Erythroblast (primary cell): ENCODE measurements around the gene LIPT2.

Source experiments
- DNase-seq, 2 experiments: peaks; one replicate each; lab custom pipeline; 2025; lab: John Stamatoyannopoulos, UW
- GATA1 ChIP-seq: IDR thresholded peaks from 2 replicates; pipeline ENCODE4 v1.6.1; 2011; ENCODE audit warnings: low read depth, mild to moderate bottlenecking, control low read depth, low read length, moderate library complexity
- POLR2A ChIP-seq: IDR thresholded peaks from 2 replicates; pipeline ENCODE4 v1.6.1; 2011; ENCODE audit warnings: mild to moderate bottlenecking, low read length

LIPT2 gene

DNA sequence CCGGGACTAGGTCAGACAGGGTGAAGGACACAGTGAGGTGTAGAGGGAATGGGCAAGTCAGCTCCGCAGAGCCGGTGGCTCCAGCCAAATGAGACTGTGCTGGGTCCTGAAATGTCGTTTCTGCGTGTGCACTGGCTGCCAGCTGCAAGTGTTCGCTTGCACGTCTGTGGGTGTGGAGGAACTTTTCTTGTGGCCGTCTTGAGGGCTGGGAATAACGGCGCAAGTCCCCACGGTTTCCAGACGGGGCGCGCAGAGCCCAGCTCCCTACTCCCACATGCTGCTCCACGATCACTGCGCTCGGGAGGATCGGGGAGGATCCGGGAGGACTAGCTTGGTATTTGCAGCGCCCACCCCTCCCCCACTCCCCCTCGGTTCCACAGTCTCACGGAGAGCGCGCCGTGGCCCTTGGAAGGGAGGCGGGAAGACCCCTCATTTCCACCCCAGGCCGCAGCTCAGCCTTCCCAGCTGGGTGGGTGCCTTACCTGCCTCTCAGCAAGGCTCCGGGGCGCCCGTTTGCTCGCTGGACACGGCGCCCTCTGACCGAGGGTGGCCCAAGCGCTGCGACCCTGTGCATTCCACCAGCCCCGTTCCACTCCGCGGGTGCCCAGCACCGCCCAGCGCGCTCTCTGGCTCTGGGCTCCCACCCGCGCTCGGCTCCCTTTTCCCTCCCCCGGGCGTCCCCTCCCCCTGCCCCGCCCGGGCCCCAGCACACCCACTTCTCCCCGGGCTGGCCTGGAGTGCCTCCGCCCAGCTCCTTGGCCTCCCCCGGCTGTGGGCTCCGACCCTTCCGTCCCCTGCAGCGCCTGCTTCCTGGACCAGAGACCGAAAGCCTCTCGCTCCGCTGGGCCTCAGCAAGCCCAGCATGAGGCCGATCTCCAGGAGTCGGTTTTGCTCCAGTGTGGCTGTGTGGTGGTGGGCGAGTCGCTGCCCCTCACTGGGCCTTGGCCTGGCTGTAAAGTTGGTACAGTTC, 26.3 kb downstream of the LIPT2 start, which contains the start of gene KCNE3:
KCNE3 (minus strand) TSS at position 634 of the 970 bp plus-strand sequence. CDS start 9,986 bp downstream, outside the sequence.
- peak; percentile 63 to 72 for DNase-seq

DNA sequence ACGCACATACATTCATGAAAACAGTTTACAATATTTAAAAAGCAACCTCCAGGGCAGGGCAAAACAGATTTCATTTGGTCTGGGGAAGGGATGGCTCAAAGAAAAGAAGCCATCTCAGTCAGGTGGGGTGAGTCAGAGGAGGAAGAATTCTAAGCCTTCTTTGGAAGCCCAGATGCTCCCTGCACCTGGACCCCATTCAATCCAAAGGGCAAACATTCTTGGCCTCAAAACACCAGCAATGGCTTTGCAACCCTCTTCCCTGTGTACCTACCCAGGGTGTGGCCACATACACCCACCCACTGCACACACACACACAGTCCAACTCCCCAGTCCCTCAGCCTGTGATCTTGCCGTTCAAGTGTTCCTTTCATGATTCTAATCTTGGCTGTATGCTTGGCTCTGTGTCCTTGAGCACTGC, 28.2 kb downstream of the LIPT2 start:
- TF ChIP-seq GATA1 (no peak), POLR2A (no peak)
- DNase-seq = peak; percentile 55 to 65

More for the DNA sequence above, 26.3 kb downstream of the LIPT2 start, which contains the start of gene KCNE3:
- TF ChIP-seq GATA1 = no peak
- peak; percentile 37 for TF ChIP-seq POLR2A

DNA sequence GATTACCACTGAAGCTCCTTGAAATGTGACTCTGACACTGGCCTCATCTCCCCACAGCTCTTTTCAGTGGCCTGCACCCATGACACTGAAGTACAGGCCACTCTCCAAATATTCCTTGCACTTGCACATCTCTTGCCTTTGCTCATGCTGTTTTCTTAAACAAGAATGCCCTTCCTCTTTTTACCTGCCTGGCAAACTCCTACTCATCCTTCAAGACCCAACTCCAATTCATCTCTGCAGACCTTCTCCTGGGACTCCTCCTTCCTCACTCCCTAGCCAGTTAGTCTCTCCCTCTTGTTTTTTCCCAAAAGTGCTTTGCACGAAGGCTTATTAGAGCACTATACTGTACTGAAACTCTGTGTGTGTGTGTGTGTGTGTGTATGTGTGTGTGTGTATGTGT, 28.8 kb downstream of the LIPT2 start:
- TF ChIP-seq GATA1 = no peak
- no peak for TF ChIP-seq POLR2A
- no peak for DNase-seq

GRCh38 chr11:74463216-74463615, 30.3 kb downstream of the LIPT2 start:
- no peak for DNase-seq
- TF ChIP-seq GATA1 (no peak), POLR2A (no peak)

DNA sequence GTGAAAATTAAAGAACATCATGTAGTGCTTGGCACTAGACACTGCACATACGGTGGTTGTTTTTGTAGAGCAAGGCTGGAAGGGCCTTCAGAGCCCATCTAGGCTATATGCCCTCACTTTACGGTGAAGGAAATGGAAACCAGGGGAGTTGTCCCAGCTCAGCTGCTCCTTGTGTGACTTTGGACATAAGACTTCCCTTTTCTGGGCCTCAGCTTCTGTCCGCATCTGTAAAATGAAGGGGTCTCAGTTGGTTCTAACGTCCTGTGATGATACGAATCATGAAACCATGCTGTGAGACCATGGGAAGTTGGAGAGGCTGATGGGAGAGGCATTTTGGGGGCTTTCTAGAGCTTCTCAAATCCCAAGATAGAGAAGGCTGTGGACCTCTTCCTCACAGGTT, 30.9 kb downstream of the LIPT2 start:
- no peak for TF ChIP-seq GATA1
- TF ChIP-seq POLR2A = no peak
- no peak for DNase-seq

- no peak for TF ChIP-seq GATA1
- TF ChIP-seq POLR2A = no peak
- peak; percentile 73 to 74 for DNase-seq
Measured at GRCh38 chr11:74462009-74462408, 31.5 kb downstream of the LIPT2 start.

DNA sequence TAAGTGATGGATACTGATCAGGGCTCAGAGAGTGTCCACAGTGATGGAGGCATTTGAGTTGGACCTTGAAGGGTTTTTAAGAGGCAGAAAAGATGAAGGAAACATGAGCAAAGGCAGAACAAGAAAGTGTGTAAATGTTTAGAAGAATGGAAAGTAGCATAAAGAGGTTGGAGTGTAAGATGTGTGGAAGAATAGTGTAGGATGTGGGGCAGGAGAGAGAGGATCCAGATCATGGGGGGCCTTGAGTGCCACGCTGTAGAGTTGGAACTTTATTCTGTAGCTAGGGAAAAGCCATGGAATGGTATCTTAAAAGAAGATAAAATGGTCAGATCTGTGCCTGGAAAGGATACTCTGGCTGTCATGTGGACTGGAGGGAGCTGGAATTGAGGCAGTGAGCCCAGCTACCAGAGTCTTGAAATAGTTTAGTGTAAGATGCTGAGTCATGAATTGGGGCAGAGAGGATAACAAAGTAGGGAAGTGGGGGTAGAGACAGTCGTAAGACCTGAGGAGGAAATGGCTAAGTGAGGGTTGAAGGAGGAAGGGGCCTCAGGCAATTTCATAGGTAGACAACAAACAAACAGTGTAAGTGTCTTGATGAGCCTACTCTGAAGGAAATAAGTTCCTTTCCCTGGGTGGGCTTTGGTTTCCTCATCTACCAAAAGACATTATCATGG, 32.9 kb downstream of the LIPT2 start:
- peak; percentile 28 for TF ChIP-seq POLR2A
- TF ChIP-seq GATA1 = no peak
- peak; percentile 80 to 81 for DNase-seq

DNA sequence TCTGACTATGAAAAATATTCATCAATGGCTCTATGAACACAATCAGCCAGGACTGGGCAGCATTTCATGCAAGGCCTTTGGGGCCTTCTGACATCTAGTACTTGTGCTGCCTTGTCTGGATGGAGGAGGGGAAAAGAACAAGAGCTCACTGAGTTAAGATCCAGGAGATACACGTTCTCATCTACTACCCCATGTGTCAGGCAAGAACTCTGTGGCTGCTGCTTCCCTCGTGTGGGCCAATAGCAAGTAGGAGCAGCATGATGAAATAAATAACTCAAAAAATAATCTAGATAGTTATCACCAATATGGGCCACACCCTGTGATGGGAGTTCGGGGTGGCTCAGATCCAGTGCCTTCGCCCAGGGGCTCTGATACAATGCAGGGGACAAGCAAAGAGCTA, 33.5 kb downstream of the LIPT2 start:
- DNase-seq = peak; percentile 66 to 85
- TF ChIP-seq POLR2A (no peak), GATA1 (no peak)

- peak; percentile 86 to 95 for DNase-seq
- TF ChIP-seq GATA1 (no peak), POLR2A (peak; percentile 71)
Measured at GRCh38 chr11:74459584-74459983, 33.9 kb downstream of the LIPT2 start.

DNA sequence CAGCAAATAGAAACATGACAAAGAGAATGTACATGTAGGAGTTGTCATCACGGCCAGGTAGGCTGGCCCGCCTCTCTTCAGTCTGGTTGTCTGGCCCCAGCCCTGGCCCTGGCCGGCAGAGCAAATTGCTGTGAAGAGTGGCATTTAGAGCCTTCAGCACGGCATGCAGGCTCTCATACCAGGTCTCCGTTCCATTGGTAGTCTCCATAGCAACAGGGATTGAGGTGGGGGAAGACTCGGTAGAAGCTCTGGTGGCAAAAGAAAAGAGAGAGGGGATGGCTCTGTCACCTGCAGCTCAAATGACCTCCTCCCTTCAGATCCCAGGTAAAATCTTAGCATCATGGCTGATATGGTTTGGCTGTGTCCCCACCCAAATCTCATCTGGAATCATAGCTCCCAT, 36.2 kb downstream of the LIPT2 start:
- TF ChIP-seq POLR2A = no peak
- no peak for TF ChIP-seq GATA1
- DNase-seq = no peak

DNA sequence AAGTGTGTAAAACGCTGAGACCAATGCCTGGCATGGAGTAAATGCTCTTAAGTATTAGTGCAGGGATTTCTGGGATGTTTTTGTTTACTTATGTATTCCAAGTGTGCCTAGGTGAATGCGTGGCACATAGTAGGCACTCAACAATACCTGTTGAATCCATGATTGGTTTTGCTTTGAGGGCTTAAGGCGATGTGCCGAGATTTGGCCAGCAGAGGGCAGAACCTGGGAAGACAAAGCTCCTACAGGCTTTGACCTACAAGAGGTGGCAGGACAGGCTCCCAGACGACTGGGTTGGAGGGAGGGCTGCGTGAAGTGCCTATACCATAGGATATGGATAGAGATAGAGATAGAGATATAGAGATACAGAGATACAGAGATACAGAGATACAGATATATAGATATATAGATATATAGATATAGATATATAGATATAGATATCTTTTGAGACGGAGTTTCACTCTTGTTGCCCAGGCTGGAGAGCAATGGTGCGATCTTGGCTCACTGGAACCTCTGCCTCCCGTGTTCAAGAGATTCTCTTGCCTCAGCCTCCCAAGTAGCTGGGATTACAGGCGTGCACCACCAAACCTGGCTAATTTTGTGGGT, 40.0 kb downstream of the LIPT2 start:
- DNase-seq = peak; percentile 82 to 87
- no peak for TF ChIP-seq GATA1
- no peak for TF ChIP-seq POLR2A

GRCh38 chr11:74452366-74452765, 41.2 kb downstream of the LIPT2 start:
- TF ChIP-seq POLR2A (no peak), GATA1 (no peak)
- no peak for DNase-seq

DNA sequence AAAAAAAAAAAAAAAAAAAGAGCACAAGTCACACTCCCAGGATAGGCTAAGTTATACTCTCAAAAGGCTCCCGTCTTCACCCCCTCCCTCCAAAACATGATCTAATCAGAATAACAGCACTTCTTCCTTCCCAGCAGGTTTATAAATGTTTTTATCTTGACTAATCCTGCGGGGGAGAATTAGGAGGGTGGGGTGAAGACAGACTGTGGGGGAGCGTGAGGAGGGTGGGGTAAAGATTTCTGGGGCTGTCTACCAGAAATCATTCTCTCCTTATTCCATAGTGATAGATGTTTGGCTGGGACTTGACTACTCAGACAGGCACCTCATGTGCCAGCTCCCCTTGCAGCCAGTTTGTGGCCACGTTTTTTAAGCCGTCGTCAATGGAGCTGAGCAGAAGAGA, 43.2 kb downstream of the LIPT2 start:
- TF ChIP-seq POLR2A (no peak), GATA1 (no peak)
- no peak for DNase-seq

DNA sequence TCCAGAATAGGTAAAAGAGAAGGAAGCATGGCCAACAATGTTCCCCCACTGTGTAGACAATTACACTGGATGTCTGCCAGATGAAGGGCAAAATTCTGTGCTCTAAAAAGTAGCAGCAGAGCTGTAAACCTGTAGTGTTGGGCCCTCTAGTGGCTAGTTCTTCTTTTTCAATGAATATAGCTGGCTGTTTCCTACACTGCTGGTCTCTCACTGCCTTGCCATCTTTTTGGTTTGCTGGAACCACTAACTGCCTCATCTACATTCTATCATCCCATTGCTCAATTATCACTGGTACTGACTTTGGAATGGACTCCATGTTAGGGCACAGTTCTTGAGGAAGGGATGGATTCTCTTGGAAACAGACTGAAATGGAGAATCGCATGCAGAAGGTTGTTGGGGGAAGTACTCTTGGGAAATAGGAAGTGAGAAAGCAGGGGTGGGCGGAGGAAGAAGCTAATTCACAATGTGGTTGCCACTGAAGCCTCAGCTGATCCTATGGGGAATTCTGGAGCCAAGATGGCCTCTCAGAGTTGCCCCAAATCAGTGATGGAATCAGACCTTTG, 44.1 kb downstream of the LIPT2 start:
- TF ChIP-seq POLR2A (no peak), GATA1 (no peak)
- DNase-seq = peak; percentile 81 to 85
